Glomerular visceral epithelial cell (primary cell): ENCODE measurements around the gene PPM1M.

Source experiments
- DNase-seq: peaks from one replicate; pipeline ENCODE4 v3.0.0-alpha.2; 2016; ENCODE audit errors: extremely low spot score

PPM1M gene

GRCh38 chr3:52216585-52217408, 28.8 kb upstream of the PPM1M start:
- DNase-seq: peak; percentile 82

DNA sequence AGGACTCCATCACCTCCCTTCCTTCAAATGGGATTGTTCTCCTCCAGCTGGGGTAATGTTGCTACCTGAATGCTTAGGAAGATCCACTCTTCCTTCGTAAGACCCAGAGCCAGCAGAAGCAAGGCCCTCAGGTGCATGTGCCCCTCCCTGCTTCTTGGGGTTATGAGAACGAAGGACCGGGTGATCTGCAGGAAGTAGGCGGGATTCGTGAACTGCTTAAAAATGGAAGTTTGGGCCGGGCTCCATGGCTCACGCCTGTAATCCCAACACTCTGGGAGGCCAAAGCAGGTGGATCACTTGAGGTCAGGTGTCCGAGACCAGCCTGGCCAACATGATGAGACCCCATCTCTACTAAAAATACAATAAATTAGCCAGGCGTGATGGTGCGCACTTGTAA, 28.2 kb upstream of the PPM1M start:
- DNase-seq: no peak

GRCh38 chr3:52218026-52218425, 27.5 kb upstream of the PPM1M start:
- no peak for DNase-seq

- DNase-seq: no peak
Observed at GRCh38 chr3:52218454-52218853, 27.1 kb upstream of the PPM1M start.

DNA sequence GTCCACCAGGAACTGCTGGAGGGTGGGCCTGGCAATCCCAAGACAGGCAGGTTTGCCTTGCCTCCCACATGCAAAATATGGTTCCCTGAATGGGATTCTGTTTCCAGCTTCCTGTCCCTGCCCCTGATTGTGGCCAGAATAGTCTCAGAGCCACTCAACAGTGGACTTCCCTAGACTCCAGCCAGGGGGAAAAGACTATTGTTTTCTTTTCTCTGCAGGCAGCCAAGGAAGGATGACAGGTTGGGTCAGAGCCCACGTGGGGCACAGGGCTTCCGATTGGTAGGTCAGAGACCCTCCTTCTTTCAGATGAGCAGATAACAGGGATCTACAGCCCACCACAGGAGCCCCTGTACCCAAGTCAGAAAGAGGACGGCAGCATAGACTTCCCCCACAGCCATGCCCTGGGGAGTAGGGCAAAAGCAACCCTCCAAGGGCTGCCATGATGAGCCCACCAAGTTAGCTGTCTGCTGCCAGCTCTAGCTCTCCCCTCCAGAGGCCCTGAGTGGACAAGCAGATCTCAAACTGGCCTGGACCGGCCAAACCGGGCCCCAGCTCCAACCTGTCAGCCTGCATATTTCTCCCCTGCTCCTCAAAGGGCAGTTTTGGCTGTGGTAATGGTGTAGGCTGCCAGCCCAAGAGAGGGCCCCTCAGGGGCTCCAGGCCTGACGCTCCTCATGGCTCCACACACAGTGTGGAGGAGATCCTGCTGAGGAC, 26.5 kb upstream of the PPM1M start:
- no peak for DNase-seq

DNA sequence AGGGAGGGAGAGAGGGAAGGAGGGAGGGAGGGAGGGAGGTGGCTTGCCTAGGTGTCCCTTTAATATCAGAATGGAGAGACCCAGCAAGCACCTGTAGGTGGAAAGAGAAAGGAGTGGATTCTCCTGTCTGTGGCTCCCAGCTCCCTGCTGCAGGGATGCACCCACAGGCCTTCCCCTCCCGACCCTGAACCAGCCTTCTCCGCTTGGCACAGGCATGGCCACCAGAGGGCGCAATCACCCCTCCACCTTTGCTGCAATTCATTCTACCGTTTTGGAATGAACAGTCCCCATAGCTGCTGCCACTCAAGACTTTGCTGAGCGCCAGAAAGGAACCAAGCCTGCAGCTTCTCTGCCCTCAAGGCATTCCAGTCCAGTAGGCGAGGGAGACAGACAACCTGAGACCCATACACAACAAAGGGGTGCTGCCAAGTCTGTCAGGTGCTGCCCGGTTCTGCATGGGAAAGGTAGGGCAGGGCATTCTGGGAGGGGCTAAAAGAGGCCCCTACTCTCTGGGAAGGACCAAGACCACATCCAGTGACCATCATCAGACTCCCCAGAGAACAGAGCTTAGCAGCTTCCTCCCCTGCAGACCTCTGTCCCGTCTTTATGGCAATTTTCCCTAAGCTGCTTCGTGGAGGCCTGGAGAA, 25.1 kb upstream of the PPM1M start:
- peak; percentile 73 for DNase-seq

DNA sequence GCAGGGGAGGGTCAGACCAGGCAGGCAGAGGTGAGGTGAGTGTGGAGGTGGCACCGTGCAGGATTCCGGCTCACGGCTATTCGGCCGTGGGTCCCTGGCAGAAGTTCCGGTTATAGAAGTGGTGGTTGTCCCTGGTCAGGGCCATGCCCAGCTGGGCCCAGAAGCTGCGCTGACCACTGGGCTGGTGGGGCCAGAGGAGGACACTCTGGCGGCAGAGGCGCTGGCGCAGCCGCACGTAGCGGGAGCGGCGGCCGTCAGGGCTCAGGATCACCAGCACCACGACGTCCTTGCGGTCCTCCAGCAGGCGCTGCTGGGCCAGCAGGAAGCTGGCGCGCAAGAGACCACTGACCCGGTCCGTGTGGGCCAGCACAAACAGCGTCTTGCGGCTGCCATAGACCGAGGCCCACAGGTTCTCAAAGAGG, 24.4 kb upstream of the PPM1M start:
- no peak for DNase-seq

DNA sequence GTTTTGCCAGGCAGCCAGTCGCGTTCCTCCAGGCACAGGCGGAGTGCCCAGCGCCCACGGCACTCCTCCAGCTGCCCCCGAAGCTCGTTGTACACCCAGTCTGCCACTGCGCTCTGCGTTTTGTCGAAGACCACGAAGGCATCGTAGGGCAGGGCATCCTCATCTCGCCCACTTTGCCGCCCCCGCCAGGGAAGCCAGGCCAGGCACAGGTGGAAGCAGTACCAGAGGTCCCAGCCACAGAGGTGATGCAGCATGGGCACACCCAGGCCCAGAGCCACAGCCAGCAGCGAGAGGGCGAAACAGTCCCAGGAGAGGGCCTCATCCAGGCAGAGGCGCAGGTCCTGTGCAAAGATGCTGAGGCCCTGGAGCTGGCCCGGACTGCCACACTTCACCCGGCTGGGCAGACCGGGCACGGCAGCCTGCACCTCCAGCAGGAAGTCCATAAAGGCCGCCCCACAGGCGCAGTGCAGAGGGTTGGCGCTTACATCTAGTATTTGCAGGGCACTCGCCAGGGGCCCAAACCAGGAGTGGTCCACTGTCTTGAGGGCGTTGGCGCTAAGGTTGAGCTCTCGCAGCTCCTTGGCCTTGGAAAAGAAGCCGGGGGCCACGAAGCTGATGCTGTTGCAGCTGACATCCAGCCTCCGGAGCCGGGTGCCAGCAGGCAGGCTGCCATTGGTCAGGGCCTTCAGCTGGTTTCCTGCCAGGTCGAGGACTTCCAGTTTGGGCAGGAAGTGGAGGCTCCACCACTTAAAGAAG, 23.8 kb upstream of the PPM1M start:
- DNase-seq: no peak

DNA sequence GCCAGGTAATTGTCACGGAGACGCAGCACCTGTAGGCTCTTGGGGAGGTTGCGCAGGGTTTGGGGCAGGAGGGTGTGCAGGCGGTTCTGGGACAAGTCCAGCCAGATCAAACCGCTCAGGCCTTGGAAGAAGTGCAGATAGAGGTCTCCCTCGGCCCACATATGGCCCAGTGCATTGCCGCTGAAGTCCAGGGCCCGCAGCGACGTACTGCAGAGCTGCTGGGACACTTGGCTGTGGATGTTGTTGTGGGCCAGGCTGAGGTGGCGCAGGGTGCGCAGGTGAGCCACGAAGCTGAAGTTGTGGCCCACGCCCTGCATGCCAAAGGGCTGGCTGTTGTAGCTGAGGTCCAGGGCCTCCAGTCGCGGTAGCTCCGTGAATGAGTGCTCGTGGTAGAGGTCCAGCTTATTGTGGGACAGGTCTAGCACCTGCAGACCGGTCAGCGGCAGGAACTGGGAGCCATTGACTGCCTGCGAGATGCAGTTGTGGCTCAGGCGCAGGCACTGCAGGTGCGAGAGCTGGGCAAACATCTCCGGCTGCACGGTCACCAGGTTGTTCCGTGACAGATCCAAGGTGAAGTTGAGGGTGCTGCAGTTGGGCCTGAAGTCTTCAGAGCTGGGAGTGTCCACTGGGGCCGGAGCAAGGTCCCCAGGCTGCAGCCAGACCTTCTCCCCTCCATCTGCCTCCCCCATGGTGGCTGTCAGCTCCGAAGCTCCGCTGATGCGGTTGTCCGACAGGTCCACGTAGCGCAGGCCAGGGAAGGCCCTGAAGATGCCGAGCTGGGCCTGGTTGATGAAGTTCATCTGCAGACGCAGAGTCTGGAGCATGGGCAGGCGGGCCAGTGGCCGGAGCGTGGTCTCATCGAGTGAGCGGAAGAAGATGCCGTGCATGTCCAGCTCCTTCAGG, 23.0 kb upstream of the PPM1M start:
- DNase-seq: no peak

DNA sequence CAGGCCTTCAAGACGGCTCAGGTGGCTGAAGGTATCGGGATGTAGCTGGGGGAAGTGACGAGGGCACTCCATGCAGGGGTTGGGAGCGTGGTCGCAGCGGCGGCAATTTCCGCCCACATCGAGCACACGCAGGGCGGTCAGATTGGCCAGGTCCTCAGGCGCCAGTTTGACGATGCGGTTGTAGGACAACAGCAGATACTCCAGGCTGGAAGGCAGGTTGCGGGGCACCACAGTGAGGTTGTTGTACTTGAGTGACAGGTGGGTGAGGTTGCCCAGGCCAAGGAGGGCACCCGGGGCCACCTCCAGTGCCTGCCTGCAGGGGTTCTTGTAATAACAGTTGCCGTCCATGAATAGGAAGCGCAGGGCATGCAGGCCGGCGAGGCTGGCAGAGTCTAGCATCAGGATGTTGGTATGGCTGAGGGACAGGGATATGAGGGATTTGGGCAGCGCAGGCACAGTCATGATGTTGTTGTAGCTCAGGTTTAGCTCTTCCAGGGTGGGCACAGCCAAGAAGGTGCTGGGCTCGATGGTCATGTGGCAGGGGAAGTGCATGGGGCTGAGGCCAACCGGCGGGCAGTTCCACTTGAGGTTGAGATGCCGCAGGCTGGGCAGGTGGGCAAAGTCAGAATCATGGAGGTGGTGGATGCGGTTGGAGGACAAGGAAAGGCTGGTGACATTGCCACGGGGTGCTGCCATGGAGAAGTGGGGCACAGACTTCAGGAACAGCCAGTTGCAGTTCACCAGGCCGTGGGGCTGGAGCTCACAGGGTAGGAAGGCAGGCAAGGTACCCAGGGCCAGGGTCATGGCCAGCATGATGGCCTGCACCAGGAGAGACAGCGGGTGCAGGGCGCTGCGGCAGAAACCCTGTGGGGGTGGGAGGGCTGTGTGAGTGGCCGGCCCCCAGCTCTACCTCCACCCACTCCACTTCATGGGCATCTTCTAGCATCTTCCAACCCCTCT, 21.8 kb upstream of the PPM1M start:
- no peak for DNase-seq

- no peak for DNase-seq
Observed at GRCh38 chr3:52225452-52226228, 19.9 kb upstream of the PPM1M start, which contains the start of gene TLR9. Gene TLR9 (minus strand): TSS chr3:52225645. CDS start chr3:52225529, 116 bp downstream.

- DNase-seq: no peak
Observed at GRCh38 chr3:52226229-52226817, 19.2 kb upstream of the PPM1M start.

DNA sequence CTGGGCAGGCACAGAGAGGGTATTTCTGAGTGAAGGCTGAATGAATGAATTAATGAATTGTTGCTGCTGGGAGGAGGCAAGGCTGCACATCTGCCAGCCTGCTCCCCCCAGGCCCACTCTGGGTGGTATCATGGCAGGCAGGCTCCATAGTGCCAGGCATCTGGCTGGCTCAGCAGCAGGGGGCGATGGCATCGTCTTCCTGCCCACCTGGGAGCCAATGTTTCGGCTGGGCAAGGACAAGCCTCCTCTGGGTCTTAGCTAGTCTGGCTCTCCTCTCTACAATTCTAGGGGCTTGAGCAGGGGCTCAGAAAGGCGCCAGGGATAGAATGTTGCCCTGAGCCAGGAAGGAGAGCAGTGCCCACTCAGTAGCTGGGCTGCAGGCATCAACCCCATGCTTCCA, 18.4 kb upstream of the PPM1M start:
- no peak for DNase-seq

DNA sequence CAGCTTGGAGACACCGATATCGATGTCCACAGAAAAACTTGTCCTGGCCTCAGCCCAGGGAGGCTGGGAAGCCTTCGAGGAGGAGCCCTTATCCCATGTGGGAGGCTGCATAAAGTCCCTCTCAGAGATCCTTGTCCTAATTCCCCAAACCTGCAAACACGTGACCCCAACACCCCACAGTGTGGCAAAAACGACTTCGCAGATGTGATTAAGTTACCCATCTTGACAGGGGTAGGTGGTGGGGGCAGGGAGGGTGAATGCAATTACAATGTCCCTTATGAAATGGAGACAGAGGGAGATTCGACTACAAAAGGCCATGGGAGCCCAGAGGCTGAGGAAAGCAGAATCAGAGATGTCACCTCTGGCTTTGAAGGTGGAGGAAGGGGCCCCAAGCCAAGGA, 17.8 kb upstream of the PPM1M start:
- no peak for DNase-seq

- no peak for DNase-seq
Observed at GRCh38 chr3:52228266-52228665, 17.3 kb upstream of the PPM1M start.

DNA sequence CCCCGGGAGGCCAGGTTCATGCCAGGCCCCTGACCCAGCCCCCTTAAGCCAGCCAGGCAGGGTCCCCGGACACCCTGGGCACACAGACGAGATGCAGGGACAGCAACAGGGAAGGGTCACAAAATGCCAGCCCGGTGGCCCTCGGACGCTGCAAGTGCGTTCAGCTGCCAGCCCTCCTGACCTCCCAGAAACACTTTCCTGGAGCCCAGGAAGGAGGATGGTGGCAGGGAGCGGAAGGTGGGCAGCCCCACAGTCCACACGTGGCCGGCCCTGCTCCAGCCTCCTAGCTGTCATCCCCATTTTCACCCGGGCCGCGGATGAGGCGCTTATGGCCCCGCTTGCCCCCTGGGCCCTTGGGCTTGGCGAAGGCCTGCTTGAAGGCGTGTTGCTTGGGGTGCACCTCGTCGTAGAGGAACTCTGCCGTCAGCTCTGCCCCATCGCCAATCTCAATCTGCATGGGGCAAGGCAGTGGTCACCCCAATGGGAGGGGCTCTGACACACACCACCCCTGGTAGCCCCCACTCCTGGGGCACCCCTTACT, 16.7 kb upstream of the PPM1M start:
- DNase-seq: no peak

GRCh38 chr3:52229656-52230055, 15.9 kb upstream of the PPM1M start:
- no peak for DNase-seq

GRCh38 chr3:52230461-52230860, 15.1 kb upstream of the PPM1M start:
- no peak for DNase-seq
